HG02759 (cell line): ENCODE data around the gene PHEX.

Experiments used
- ATAC-seq: cut with Tn5 transposase; IDR thresholded peaks from one replicate; pipeline ENCODE4 v1.9.1; 2021; ENCODE audit warnings: mild to moderate bottlenecking, moderate library complexity; ENCODE audit not compliant: unreplicated experiment

Gene PHEX

GRCh38 chrX:22032084-22032483, at the start of gene PHEX:
TSS of gene PHEX (plus strand) at chrX:22032325. CDS start at chrX:22033006, 681 bp downstream.
- no peak for ATAC-seq

- ATAC-seq: peak; percentile 76
These were observed 46.8 kb upstream of the PHEX start for GRCh38 chrX:21985332-21985777.

- no peak for ATAC-seq
These were observed 45.5 kb upstream of the PHEX start for GRCh38 chrX:21986596-21986995.

- no peak for ATAC-seq
These were observed 42.7 kb upstream of the PHEX start for GRCh38 chrX:21989384-21989783.

DNA sequence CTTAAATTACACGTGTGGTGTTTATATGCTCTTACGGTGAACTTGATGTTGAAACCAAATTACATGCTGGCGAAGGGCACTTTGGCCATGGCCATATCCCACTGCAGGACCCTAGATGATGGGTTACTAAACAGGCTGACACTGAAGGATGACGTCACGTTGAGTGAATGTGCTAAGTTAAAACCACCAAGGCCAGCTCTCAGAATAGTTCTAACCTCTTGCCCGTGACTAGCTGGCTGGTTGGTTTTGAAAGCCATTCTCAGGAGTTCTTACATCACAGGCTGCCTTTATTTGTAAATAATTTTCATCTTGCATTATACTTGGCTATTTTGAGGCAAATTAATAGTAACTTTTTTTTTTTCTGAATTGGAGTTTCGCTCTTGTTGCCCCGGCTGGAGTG, 41.3 kb upstream of the PHEX start:
- ATAC-seq: no peak

DNA sequence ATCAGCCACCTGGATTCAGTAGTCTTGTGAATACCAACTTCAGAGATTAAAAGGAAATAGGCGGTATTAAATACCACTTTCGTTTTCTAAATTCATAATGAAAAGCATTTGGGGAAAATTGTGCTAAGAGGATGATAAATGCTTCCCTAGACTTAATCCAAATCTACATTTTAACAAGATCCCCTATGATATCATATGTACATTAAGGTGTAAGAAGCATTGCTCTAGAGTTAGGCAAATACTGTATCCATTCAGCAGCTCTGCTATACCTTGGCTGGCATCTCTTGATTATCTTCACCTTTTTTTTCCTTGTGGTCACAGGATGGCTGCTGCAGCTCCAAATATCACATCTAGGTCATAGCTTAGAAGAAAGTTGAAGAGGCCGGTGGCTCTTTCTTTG, 40.6 kb upstream of the PHEX start:
- ATAC-seq: no peak

GRCh38 chrX:21993265-21993664, 38.9 kb upstream of the PHEX start:
- peak; percentile 82 for ATAC-seq

DNA sequence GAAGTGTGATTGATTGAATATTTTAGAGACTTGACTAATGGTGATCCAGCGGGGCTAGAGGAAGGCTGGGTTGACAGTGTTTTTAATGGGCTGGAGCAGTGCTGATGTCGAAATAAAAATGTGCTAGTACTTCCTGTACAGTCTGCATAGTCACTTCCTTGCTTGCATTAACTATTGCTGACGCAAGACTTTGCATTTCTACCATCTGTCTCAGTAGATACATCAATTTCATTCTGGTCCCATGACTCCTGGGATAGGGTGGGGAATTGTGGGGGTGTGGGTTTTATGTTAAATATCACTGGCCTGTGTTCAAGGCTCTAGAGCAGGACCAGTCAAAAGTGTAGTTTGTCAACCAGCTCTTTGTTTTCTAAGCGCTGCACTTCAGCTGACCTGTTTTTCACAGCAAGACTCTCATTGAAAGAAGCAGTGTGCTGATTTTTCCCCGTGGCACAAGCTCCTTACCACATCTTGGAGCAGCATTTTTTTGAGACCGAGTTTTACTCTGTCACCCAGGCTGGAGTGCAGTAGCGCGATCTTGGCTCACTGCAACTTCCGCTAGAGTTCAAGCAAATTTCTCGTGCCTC, 35.2 kb upstream of the PHEX start:
- no peak for ATAC-seq

DNA sequence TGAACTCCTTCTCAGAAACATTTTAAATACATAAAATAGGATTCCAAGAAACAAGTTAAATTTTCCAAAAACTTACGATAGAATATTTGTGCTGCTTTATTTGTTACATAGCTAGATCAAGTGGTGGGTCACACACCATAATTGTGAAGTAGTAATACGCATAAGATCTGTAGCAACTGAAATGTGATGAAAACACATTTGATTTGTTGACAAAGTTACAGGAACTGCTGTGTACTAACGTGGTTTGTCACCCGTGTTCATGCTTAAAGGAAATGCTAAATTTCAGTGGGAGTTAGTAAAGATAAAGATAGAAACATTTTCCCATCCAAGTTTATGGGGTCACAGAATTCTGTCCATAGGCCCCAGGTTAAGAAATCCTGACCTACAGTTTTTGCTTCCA, 34.1 kb upstream of the PHEX start:
- no peak for ATAC-seq

GRCh38 chrX:22004866-22005265, 27.3 kb upstream of the PHEX start:
- ATAC-seq: no peak

DNA sequence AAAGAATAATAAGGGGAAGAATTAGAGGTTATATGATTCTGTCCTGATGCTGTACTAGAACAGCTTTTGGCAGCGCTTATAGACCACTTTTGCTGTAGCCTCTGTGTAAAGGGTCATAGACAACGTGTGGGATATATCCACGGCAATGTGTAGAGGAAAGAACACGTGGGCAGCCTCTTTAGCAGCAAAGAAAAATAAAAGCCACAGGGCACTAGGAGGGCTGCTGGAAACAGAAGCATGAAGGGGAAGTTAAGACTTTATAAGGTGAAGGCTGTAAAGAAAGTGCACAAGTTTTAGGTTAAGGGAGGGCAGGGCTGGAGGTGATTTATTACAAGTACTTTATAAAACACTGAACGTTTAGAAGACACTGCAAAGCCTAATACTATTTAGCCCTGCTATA, 20.1 kb upstream of the PHEX start:
- ATAC-seq: no peak

DNA sequence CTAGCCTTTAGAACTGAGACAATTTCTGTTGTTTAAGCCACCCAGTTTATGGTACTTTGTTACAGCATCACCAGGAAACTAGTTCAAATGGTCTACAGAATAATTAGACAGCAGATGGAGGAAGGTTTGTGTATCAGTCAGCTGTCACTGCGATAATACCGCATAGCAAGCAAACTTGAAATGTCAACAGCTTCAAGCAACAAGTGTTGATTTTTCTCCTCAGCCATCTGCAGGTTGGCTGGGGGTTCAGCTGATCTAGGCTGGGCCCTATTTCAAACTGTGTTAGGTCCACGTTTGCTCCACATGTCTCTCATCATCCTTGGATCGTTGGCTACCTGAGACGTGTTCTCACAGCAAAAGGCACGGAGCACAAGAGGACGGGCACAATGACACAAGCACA, 19.2 kb upstream of the PHEX start:
- ATAC-seq: no peak

- no peak for ATAC-seq
These were observed 16.9 kb upstream of the PHEX start for GRCh38 chrX:22015139-22015750.

- no peak for ATAC-seq
These were observed 10.3 kb upstream of the PHEX start for GRCh38 chrX:22021751-22022324.

- ATAC-seq: no peak
These were observed 7.5 kb upstream of the PHEX start for GRCh38 chrX:22024577-22024976.

GRCh38 chrX:22025751-22026150, 6.4 kb upstream of the PHEX start:
- ATAC-seq: no peak

- no peak for ATAC-seq
These were observed 5.4 kb upstream of the PHEX start for GRCh38 chrX:22026731-22027130.

- no peak for ATAC-seq
These were observed 381 bp downstream of the PHEX start for GRCh38 chrX:22032506-22032905.

DNA sequence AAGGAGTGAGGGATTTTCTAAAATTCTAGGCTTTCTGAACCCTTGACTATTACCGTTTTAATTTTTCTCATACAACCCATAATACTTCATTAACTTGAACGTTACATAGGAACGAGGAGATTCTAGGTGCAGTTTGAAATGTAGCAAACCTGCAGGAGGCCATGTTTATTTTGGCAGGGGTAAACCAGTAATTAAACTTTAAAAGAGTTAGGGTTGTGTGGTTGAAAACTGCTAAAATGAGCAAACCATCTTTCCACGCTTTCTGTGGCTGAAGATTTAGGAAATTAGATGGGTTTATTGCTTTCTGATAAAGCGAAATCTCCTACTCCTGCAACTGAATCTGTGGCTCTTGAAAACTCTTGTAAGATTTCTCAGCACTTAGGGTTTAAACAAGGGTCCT, 1.7 kb downstream of the PHEX start:
- ATAC-seq: no peak

- ATAC-seq: no peak
These were observed 3.1 kb downstream of the PHEX start for GRCh38 chrX:22035236-22035635.

- ATAC-seq: no peak
These were observed 5.1 kb downstream of the PHEX start for GRCh38 chrX:22037225-22037624.

DNA sequence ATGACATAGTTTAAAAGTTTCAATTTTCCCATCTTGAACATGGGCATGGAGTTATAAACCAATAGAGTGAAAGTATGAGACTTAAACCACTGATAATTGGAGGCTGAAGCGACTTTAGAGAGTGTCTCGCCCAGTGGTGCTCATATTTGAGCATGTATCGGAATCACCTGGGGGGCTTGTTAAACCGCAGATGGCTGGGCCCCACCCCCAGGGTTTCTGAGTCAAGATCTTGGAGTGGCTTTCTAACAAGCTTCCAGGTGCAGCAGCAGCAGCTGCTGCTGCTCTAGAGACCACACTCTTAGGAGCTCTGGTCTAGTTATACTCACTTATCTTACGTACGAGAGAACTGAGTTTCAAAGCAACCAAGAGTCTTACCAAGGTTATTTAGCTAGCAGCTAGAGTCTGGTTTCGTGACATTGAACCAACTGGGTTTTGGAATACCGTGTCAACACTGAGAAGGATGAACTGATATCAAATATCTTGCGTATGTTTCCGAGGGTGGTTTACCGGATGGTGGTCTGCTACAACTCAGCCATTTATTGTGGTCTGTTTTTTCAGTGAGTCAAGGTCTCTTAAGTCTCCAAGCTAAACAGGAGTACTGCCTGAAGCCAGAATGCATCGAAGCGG, 5.9 kb downstream of the PHEX start:
- no peak for ATAC-seq
